Measurements from ENCODE around the gene PPP2R2C.

Gene PPP2R2C

DNA sequence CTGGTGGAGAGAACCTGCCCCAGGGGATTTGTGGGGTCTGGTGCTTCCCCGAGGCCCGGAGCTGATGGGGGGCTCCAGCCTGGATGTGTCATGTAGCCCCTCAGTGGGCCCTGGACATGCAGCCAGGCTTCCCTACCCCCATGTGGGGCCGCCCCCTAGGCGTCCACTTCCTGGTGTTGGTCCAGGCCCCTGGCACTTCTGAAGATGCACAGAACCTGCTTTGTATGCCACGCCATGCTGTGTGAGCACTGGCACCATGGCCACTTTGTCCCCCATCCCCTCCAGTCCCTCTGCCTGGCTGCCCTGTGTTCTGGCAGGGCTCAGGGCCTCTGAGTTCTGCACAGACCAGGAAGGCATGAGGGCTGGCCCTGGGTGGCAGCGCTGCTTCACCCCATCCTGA, 173.6 kb downstream of the PPP2R2C start:
- Histone ChIP-seq H3K4me3 (ENCODE audit: low read depth, low read length) (no peak overlapping the region), H3K27ac (ENCODE audit: extremely low read depth, low read depth, low read length) (no peak overlapping the region), H3K9me3 (ENCODE audit: control insufficient read depth, insufficient read depth, low read depth, low read length) (no peaks in the 10 kb centered on the region), H3K36me3 (ENCODE audit: control insufficient read depth in 2 of 2, insufficient read depth in 1 of 2, low read length in 2 of 2) (peaks cover 0 to 75% of the 10 kb centered on the region in 2 experiments; a peak in 1 of 3 replicates), H3K4me1 (ENCODE audit: control insufficient read depth, insufficient read depth, low read length) (no peaks in the 10 kb centered on the region)
- CTCF ChIA-PET = no interaction called here
- POLR2A ChIA-PET = no interaction called here
- TF ChIP-seq ZNF560 (tag by site-specific recombination; IDR thresholded peaks at IDR 0.05; ENCODE audit: borderline replicate concordance) (no peak), AEBP2 (tag by site-specific recombination; IDR thresholded peaks at IDR 0.05; ENCODE audit: borderline replicate concordance) (no peak), ZNF133 (tag by site-specific recombination; IDR thresholded peaks at IDR 0.05) (no peak)

DNA sequence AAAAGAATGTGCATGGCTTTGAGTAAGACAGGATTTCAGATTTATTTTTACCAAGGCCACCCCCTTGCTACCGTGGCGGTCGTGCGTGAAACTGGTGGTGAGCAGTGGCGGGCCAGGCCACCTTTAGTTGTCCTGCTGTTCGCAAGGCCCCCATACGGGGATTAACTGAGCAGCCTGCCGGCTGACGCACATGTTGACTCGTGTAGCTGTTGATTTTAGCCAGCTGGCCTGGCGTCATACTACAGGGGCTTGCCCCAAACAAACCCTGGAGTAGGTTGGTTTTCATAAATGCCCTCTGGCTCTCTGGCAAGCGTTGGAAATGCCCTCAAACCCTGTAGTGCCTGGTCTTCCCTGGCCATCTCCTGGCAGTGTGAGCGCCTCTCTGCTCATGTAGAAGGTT, 174.4 kb downstream of the PPP2R2C start:
- Histone ChIP-seq H3K4me3 (ENCODE audit: low read depth, low read length) (no peak overlapping the region), H3K4me1 (ENCODE audit: control insufficient read depth, insufficient read depth, low read length) (no peaks in the 10 kb centered on the region), H3K36me3 (ENCODE audit: control insufficient read depth in 2 of 2, insufficient read depth in 1 of 2, low read length in 2 of 2) (peaks cover 0 to 70% of the 10 kb centered on the region in 2 experiments; a peak in 1 of 3 replicates), H3K9me3 (ENCODE audit: control insufficient read depth, insufficient read depth, low read depth, low read length) (no peaks in the 10 kb centered on the region), H3K27ac (ENCODE audit: extremely low read depth, low read depth, low read length) (no peak overlapping the region)
- ChIA-PET POLR2A (no interaction called here), CTCF (no interaction called here)
- TF ChIP-seq FEZF1 (tag by site-specific recombination; IDR thresholded peaks at IDR 0.05) (no peak), ZNF16 (tag by site-specific recombination; IDR thresholded peaks at IDR 0.05; ENCODE audit: low read depth) (no peak), ZNF658 (tag by site-specific recombination; IDR thresholded peaks at IDR 0.05) (no peak), ZNF776 (tag by site-specific recombination; IDR thresholded peaks at IDR 0.05; ENCODE audit: borderline replicate concordance) (no peak), ZIC2 (tag by site-specific recombination; IDR thresholded peaks at IDR 0.05) (no peak), ZNF580 (tag by site-specific recombination; IDR thresholded peaks at IDR 0.05) (no peak), ZNF404 (tag by site-specific recombination; IDR thresholded peaks at IDR 0.05) (no peak), GLI2 (tag by site-specific recombination; IDR thresholded peaks at IDR 0.05; ENCODE audit: borderline replicate concordance, low read depth) (no peak), PRDM6 (tag by site-specific recombination; IDR thresholded peaks at IDR 0.05) (no peak), ZNF324 (tag by site-specific recombination; IDR thresholded peaks at IDR 0.05) (no peak), ZNF473 (tag by site-specific recombination; IDR thresholded peaks at IDR 0.05) (no peak), ZNF155 (tag by site-specific recombination; IDR thresholded peaks at IDR 0.05) (no peak), ZFP69B (tag by site-specific recombination; IDR thresholded peaks at IDR 0.05) (no peak), ZNF146 (tag by site-specific recombination; IDR thresholded peaks at IDR 0.05) (no peak)
- TF ChIP-seq, protein P1, sequence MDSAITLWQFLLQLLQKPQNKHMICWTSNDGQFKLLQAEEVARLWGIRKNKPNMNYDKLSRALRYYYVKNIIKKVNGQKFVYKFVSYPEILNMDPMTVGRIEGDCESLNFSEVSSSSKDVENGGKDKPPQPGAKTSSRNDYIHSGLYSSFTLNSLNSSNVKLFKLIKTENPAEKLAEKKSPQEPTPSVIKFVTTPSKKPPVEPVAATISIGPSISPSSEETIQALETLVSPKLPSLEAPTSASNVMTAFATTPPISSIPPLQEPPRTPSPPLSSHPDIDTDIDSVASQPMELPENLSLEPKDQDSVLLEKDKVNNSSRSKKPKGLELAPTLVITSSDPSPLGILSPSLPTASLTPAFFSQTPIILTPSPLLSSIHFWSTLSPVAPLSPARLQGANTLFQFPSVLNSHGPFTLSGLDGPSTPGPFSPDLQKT (IDR thresholded peaks at IDR 0.05; ENCODE audit: borderline replicate concordance, low read depth, low read length) = no peak

- POLR2A ChIA-PET = no interaction called here
- Histone ChIP-seq H3K9me3 (ENCODE audit: control insufficient read depth, insufficient read depth, low read depth, low read length) (no peaks in the 10 kb centered on the region), H3K4me1 (ENCODE audit: control insufficient read depth, insufficient read depth, low read length) (no peaks in the 10 kb centered on the region), H3K36me3 (ENCODE audit: control insufficient read depth in 2 of 2, insufficient read depth in 1 of 2, low read length in 2 of 2) (peaks cover 0 to 63% of the 10 kb centered on the region in 2 experiments; a peak in 1 of 3 replicates), H3K4me3 (ENCODE audit: low read depth, low read length) (no peak overlapping the region), H3K27ac (ENCODE audit: extremely low read depth, low read depth, low read length) (no peak overlapping the region)
- CTCF ChIA-PET = interaction anchor here (0.6 kb wide), 1 partner anchor 383 kb away, joined by 3 read pairs; no protein-coding TSS in a partner anchor
- no peak for TF ChIP-seq SP2 (tag by site-specific recombination; IDR thresholded peaks at IDR 0.05)
- peak; percentile 35; the same call in 1 of the 2 replicates for TF ChIP-seq ZNF133 (tag by site-specific recombination; IDR thresholded peaks at IDR 0.05)
These were observed 175.1 kb downstream of the PPP2R2C start for GRCh38 chr4:6297266-6297815.
